Neuron (in vitro differentiated cells): ENCODE results near the gene PBX1.

Experiments used
- H2AFZ ChIP-seq: one replicate; pipeline ENCODE4 v1.6.1; 2013; ENCODE audit warnings: low read depth, mild to moderate bottlenecking, inconsistent platforms, low read length, moderate library complexity
- H3K27me3 ChIP-seq: one replicate; pipeline ENCODE4 v1.6.1; 2013; ENCODE audit warnings: low read length; ENCODE audit not compliant: insufficient read depth
- H3K36me3 ChIP-seq: one replicate; pipeline ENCODE4 v1.6.1; 2013; ENCODE audit warnings: low read length; ENCODE audit not compliant: insufficient read depth
- H3K4me1 ChIP-seq: one replicate; pipeline ENCODE4 v1.6.1; 2013; ENCODE audit warnings: low read length; ENCODE audit not compliant: insufficient read depth
- H3K4me3 ChIP-seq: 2 replicates; pipeline ENCODE4 v1.5.1; 2013; ENCODE audit warnings: mild to moderate bottlenecking, low read length, moderate library complexity
- H3K9me3 ChIP-seq: one replicate; pipeline ENCODE4 v1.6.1; 2013; ENCODE audit warnings: low read length

Gene PBX1

GRCh38 chr1:164842870-164843269 is 283.9 kb downstream of the PBX1 start:
- H3K36me3 ChIP-seq, result peaks cover 35% of the 10 kb centered on the region
- H3K4me1 ChIP-seq, result peaks cover 15% of the 10 kb centered on the region

GRCh38 chr1:164843743-164844500 is 284.9 kb downstream of the PBX1 start:
- Histone ChIP-seq H3K27me3 (no peaks in the 10 kb centered on the region), H3K9me3 (no peaks in the 10 kb centered on the region), H3K4me1 (peaks cover 15% of the 10 kb centered on the region), H2AFZ (no peak overlapping the region), H3K4me3 (no peak overlapping the region), H3K36me3 (peaks cover 36% of the 10 kb centered on the region)

More at GRCh38 chr1:164842870-164843269, 283.9 kb downstream of the PBX1 start:
- no peak overlapping the region for H3K4me3 ChIP-seq
- no peak overlapping the region for H2AFZ ChIP-seq
- H3K27me3 ChIP-seq, result no peaks in the 10 kb centered on the region
- no peaks in the 10 kb centered on the region for H3K9me3 ChIP-seq

- peaks cover 14% of the 10 kb centered on the region for H3K4me1 ChIP-seq
Measured at GRCh38 chr1:164846731-164847691, 288.0 kb downstream of the PBX1 start.

GRCh38 chr1:164853146-164853545 is 294.2 kb downstream of the PBX1 start:
- peaks cover 9% of the 10 kb centered on the region for H3K36me3 ChIP-seq

More at GRCh38 chr1:164846731-164847691, 288.0 kb downstream of the PBX1 start:
- Histone ChIP-seq H3K4me3 (no peak overlapping the region), H3K9me3 (no peaks in the 10 kb centered on the region), H2AFZ (no peak overlapping the region), H3K36me3 (peaks cover 32% of the 10 kb centered on the region), H3K27me3 (no peaks in the 10 kb centered on the region)

GRCh38 chr1:164855716-164856329 is 296.8 kb downstream of the PBX1 start:
- H3K9me3 ChIP-seq, result no peaks in the 10 kb centered on the region
- H3K27me3 ChIP-seq, result no peaks in the 10 kb centered on the region
- H3K4me1 ChIP-seq, result peaks cover 9% of the 10 kb centered on the region
- no peaks in the 10 kb centered on the region for H3K36me3 ChIP-seq
- H2AFZ ChIP-seq, result no peak overlapping the region
- H3K4me3 ChIP-seq, result no peak overlapping the region

More at GRCh38 chr1:164853146-164853545, 294.2 kb downstream of the PBX1 start:
- Histone ChIP-seq H3K9me3 (no peaks in the 10 kb centered on the region), H2AFZ (no peak overlapping the region), H3K4me1 (peaks cover 9% of the 10 kb centered on the region), H3K27me3 (no peaks in the 10 kb centered on the region), H3K4me3 (no peak overlapping the region)

GRCh38 chr1:164856381-164856780 is 297.4 kb downstream of the PBX1 start:
- Histone ChIP-seq H3K36me3 (no peaks in the 10 kb centered on the region), H3K27me3 (no peaks in the 10 kb centered on the region), H2AFZ (no peak overlapping the region), H3K4me1 (peaks cover 9% of the 10 kb centered on the region), H3K9me3 (no peaks in the 10 kb centered on the region), H3K4me3 (no peak overlapping the region)

GRCh38 chr1:164857439-164857838 is 298.5 kb downstream of the PBX1 start:
- H2AFZ ChIP-seq, result no peak overlapping the region
- H3K36me3 ChIP-seq, result no peaks in the 10 kb centered on the region
- no peaks in the 10 kb centered on the region for H3K9me3 ChIP-seq

GRCh38 chr1:164858096-164858632 is 299.2 kb downstream of the PBX1 start:
- Histone ChIP-seq H3K27me3 (no peaks in the 10 kb centered on the region), H3K9me3 (no peaks in the 10 kb centered on the region), H3K36me3 (no peaks in the 10 kb centered on the region), H2AFZ (no peak overlapping the region), H3K4me3 (no peak overlapping the region), H3K4me1 (peaks cover 9% of the 10 kb centered on the region)

More at GRCh38 chr1:164857439-164857838, 298.5 kb downstream of the PBX1 start:
- H3K4me3 ChIP-seq, result no peak overlapping the region
- H3K4me1 ChIP-seq, result peaks cover 9% of the 10 kb centered on the region
- H3K27me3 ChIP-seq, result no peaks in the 10 kb centered on the region

- Histone ChIP-seq H3K4me3 (no peak overlapping the region), H3K27me3 (no peaks in the 10 kb centered on the region), H3K4me1 (no peaks in the 10 kb centered on the region), H3K36me3 (no peaks in the 10 kb centered on the region), H3K9me3 (no peaks in the 10 kb centered on the region), H2AFZ (no peak overlapping the region)
Measured at GRCh38 chr1:164861632-164862031, 302.6 kb downstream of the PBX1 start.

- no peaks in the 10 kb centered on the region for H3K36me3 ChIP-seq
Measured at GRCh38 chr1:164863056-164863455, 304.1 kb downstream of the PBX1 start.

GRCh38 chr1:164864161-164864560 is 305.2 kb downstream of the PBX1 start:
- no peaks in the 10 kb centered on the region for H3K9me3 ChIP-seq
- no peaks in the 10 kb centered on the region for H3K4me1 ChIP-seq
- no peak overlapping the region for H3K4me3 ChIP-seq
- H3K36me3 ChIP-seq, result no peaks in the 10 kb centered on the region
- no peak overlapping the region for H2AFZ ChIP-seq
- H3K27me3 ChIP-seq, result no peaks in the 10 kb centered on the region

More at GRCh38 chr1:164863056-164863455, 304.1 kb downstream of the PBX1 start:
- Histone ChIP-seq H3K4me1 (no peaks in the 10 kb centered on the region), H3K9me3 (no peaks in the 10 kb centered on the region), H3K4me3 (no peak overlapping the region), H3K27me3 (no peaks in the 10 kb centered on the region), H2AFZ (no peak overlapping the region)

GRCh38 chr1:164865385-164865784 is 306.4 kb downstream of the PBX1 start:
- Histone ChIP-seq H3K4me3 (no peak overlapping the region), H3K36me3 (no peaks in the 10 kb centered on the region), H3K4me1 (no peaks in the 10 kb centered on the region), H3K27me3 (no peaks in the 10 kb centered on the region), H2AFZ (no peak overlapping the region), H3K9me3 (no peaks in the 10 kb centered on the region)
